GM21381 (cell line): Measurements from ENCODE around the gene SNX30.
A peak's percentile ranks its signal among the peaks of the same experiment; 100 is the strongest.

Experiments used
- ATAC-seq: cut with Tn5 transposase; IDR thresholded peaks from one replicate; pipeline ENCODE4 v1.9.1; 2021; ENCODE audit warnings: mild to moderate bottlenecking, moderate library complexity; ENCODE audit not compliant: unreplicated experiment

SNX30 gene

DNA sequence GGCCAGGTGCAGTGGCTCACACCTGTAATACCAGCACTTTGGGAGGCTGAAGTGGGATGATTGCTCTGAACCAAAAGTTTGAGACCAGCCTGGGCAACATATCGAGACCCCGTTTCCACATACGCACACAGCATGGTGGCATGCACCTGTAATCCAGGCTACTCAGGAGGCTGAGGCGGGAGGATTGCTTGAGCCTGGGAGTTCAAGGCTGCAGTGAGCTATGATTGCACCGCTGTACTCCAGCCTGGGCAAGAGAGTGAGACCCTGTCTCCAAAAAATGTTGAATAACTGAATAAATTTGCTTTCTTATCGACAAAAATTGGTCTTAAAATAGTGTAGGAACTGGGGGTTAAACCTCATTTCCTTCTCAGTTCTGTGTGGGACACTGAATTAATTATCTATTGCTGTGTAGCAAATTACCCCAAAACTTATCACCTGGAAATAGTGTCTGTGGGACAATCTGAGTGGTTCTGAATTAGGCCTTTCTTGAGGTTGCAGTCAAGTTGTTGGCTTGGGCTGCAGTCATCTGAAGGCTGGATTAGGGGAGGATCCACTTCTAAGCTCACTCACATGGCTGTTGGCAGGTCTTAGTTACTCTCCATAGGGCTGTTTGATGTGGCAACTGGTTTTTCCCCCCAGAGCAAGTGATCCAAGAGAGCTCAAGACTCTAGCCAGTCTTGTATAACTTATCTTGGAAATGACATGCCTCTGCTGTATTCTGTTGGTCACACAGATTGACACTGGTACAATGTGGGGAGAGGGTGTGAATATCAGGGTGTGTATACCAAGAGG, 2.0 kb downstream of the SNX30 start:
- ATAC-seq: no peak

DNA sequence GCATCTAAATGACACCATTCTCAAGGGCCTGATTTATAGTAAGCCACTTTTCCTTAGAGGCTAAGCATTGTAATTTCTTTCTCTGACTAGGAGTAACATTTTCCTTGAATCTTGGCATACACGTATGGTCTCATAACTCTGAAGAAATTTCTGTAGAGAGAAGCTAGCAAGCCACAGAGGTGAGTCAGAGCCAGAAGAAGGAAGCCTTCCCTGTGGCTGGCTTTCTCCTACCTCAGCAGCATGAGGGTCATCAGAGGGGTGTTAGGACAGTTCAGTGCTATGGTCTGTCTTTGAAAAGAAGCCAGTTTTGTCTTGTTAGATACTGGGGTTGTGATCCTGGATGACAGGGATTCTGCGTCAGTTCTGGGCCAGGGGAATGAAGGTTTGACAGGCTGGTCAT, 3.2 kb downstream of the SNX30 start:
- ATAC-seq: no peak

DNA sequence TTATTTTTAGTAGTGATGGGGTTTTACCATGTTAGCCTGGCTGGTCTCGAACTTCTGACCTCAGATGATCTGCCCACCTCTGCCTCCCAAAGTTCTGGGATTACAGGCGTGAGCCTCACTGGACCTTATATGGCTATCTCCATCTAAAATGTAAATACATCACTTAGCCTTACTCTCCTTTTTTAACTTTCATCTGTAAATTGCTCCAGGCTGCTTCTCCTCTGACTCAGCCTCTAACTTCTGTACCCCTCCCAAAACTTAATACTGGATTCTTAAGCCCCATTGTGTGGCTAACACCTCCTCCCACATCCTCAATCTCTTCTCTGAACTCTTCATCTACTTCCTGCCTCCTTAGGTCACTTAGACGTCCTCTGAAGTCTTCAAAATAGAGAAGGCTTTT, 4.0 kb downstream of the SNX30 start:
- ATAC-seq: peak; percentile 25

DNA sequence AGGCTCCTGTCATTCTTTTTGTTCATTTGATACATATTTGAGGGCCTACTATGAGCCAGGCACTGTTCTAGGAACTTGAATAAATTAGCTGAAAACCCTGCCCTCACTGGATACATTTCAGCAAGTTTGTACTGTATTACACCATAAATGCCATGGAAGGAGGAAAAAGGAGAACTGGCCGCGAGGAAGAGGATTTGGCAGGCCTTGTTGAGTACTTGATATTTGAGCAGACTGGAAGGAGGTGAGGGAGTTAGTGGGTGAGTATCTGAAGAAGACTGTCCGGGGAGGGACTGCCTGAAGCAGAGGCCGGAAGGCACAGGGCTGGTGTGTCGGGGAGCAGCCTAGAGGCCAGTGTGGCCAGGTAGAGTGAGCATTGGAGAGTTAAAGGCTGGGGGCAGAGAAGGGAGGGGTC, 4.5 kb downstream of the SNX30 start:
- no peak for ATAC-seq

DNA sequence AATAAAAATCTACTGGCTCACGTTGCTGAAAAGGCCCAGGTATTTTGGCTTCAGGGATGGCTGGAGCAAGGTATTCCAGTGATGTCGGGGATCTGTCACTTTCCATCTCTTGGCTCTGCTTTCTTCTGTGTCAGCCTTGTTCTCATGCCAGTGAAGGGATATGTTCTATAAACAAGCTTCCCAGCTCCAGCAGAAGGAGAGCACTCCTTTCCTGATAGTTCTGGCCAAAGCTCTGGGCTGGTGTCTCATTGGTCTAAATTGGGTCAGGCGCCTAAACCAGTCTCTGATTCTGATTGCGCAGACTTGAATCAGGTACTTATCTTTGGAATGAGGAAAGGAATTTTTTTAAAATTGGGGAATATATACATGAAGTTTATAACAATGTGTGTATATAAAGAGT, 5.1 kb downstream of the SNX30 start:
- no peak for ATAC-seq

DNA sequence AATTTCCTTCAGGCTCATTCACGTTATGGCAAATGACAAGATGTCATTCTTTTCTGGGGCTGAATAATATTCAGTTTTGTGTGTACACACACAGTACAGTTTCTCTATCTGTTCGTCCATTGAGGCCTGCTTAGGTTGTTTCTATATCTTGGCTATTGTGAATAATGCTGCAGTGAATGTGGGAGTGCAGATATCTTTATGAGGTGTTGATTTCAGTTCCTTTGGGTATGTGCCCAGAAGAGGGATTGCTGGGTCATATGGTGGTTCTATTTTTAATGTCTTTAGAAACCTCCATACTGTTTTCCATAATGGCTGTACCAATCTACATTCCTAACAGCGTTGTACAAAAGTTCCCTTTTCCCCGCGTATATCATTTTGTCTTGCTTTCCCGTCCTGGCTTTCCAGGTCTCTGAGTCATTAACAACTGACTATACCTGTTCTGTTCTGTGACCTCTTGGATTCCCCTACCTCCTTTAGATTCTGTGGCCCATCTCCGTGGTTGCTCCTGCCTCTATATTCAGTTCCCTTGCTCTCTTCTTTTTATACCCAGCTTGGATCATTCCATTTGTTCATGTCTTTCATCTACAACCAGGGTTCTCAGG, 6.8 kb downstream of the SNX30 start:
- ATAC-seq: no peak

DNA sequence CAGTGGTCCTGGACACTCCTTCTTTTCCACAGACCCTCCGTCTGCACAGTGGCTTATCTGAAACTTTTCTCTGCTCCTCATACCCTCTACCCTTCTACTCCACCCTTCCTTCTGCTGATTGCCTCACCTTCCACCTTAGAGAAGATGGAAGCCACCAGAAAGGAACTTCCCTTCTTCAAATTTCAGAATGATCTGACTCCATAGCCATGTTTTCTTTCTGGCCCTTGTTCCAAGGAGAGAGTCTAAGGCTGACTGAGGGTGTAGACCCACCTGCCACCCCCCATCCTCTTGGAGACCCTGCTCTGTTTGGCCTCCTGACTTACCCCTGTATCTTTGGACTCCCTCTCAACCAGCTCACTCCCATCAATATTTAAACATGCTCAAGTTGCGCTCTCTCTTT, 7.4 kb downstream of the SNX30 start:
- ATAC-seq: no peak

DNA sequence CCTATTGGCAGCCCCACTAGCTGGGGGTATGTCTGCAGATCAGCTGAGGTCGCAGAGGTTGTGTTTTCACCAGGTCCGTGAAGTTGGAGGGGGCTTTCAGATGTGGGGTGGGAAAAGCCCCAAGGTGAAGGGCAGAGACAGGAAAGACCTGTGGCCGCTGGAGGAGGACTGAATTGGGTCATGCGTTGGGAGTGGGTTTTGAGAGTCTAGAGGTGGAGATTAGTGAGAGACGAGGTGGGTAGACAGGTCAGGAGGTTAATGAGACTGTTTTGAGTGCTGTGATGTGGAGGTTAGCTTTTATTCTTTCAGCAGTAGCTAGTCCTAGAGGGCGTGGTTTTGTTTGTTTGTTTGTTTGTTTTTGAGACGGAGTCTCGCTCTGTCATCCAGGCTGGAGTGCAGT, 10.3 kb downstream of the SNX30 start:
- ATAC-seq: no peak

DNA sequence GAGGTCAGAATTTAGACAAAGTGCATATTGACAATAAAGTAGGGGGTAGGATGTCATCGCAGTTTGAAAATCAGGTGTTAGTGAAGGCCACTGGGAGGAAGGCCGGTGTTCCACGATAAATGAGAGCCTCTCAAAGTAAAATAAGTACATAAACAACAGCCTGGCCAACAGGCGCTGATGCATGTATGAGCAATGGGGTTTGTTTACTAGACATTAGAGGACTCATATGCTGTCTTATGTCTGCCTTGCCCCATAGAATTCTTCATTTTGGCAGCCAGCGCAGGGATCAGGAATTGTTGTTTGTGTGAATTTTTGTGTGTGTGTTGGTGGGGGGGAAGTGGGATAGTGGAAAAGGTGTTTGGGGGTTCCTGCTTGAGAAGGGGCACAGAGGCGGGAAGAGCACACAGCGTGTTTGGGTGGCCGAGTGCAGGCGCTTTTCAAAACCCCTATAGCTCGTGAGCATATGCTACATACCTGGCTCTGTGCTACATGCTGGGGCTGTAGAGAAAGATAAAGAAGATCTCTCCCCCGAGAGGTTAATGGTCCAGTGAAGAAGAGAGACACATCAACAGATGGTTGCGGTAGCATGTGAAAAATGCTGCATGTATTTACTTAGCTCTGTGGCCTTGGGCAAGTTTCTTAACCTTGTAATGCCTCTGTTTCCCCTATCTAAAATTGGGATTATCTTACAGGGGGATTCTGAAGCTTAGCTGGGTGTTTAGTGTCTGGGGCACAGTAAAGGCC, 11.5 kb downstream of the SNX30 start:
- ATAC-seq: no peak

DNA sequence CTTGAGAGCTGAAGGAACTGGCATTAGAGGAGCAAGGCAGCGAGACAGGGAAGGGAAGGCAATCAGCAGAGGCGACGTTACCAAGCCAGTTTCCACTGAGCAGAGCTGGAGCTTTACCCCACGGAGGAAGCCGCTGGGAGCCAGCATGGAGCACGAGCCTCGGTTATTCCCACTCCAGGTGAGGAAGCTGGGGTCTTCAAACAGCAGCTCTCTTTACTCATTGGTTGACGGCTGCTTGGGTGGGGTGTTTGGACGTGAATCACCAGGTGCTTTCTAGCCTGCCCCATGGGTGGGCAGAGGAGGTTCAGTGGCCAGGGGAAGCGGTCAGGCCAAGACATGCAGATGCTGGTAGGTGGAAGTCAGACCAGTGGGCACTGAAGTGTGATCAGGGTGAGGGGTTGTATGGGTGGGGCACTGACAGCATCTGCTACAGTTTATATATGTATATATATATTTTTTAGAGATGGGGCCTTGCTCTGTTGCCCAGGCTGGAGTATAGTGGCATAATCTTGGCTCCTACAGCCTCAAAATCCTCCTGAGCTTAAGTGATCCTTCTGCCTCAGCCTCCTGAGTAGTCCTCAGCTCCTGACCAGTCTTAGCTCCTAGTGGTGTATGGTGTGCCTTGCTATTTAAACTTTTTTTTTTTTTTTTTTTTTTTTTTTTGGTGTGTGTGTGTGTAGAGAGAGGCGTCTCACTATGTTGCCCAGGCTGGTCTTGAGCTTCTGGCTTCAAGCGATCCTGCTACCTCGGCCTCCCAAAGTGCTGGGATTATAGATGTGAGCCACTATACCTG, 12.4 kb downstream of the SNX30 start:
- no peak for ATAC-seq

DNA sequence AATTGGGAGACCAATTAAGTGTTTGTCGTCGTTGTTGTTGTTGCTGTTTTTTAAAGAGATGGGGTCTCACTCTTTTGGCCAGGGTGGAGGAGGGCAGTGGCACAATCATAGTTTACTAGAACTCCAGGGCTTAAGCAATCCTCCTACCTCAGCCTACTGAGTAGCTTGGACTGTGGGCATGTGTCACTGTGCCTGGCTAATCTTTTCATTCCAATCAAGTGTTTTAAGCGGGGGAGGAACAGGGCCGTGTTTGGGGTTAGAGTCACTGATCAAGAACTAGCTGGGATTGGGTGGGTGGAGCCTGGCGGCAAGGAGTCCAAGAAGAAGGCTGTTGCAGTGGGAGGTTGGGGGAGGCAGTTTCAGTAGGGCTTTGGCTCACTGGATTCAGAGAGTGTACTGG, 13.8 kb downstream of the SNX30 start:
- no peak for ATAC-seq

DNA sequence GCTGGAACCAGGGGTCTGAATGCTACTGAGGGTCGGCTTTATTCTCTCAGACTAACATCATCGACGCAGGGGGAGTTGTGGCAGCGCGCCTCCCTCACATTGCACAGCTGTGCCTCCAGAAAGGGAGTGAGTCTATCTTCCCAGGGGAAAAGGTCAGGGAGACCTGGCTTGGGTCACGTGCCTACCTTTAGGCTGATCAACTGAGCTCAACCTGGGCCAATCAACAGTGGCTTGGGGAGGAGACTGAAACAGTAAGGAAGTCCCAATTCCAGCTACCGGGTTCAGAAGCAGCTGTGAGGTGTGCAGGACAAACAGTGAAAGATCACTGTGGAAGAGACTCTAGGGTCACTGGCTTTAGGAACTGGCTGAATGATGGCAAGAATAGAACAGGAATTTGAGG, 14.3 kb downstream of the SNX30 start:
- ATAC-seq: no peak

DNA sequence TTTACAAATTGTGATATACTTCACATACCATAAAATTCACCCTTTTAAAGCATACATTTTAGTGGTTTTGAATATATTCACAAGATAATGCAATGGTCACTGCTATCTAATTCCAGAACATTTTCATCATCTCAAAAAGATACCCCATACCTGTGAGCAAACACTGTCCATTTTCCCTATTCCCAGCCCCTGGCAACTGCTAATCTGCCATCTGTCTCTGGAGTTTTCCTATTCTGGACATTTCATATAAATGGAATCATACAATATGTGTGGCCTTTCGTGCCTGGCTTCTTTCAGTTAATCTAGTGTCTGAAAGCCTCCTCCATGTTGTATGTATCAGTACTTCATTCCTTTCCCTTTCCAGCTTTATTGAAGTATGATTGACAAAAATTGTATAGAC, 14.7 kb downstream of the SNX30 start:
- no peak for ATAC-seq

DNA sequence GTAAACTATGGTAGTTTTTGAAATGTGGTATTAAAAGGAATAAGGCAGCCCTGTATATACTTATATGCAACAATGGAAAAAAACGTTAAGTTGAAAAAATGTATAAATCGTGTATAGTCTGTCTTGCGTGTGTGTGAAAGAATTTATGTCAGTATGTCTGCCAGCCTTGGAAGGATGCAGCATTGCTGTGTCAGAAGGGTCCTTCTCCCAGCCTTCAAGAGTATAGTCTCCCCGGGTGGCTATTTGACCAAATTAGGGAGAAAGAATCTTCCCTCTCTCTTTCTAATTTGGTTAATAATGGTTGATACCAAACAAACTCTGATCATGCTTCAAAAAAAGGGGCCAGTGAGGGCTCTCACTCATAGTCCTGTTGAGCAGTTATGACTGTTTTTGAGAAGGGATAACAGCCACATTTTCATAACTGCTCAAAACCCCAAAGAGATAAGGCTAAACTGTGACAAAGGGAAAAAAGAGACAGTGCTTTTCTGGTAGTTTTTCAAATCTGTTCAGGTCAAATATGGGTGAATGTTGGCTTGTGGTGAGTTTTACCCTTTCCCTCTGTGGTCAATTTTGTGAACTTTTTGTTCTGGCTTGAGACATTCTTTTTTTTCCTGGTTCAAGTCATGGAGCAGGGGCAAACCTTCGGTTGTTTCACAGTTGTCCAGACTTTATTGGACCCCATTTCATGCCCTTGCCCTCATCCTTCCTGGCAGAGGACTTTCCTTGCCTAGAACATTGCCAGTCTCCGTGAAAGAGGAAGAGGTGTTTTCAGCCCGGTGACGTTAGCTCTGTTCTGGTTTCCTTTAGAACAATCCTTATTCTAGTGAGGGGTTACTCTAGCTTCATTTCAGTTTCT, 21.0 kb downstream of the SNX30 start:
- no peak for ATAC-seq

DNA sequence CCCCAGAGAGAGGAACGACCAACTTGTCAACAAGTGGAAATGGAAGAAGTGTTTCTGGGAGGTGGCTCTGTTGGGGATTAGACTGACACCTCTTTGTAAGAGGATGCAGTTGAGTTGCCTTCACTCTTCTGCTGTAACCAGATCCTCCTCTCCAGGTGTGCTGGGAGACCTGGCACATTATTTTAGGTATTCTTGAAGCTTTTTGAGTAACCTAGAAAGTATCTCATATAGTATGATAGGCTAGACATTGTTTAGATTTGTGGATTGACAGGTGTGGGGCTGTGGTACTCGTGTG, 21.6 kb downstream of the SNX30 start:
- no peak for ATAC-seq

DNA sequence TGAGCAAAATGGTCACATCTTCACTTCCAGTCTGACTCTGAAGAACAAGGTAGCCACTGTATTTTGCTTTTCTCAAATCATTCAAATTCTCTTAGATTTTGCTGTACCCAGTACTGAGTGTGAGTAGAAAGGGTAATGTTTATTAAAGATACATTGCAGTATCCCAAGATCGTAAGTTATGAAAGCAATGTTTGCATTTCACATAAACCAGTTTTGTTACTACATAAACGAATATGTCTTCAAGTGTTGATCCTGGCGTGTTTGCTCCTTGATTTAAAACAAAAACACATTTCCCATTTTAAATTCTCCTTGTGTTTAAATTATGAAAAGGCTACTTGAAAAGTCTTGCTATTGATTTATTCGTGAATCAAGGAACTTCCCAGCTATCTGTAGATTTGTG, 22.0 kb downstream of the SNX30 start:
- ATAC-seq: no peak

DNA sequence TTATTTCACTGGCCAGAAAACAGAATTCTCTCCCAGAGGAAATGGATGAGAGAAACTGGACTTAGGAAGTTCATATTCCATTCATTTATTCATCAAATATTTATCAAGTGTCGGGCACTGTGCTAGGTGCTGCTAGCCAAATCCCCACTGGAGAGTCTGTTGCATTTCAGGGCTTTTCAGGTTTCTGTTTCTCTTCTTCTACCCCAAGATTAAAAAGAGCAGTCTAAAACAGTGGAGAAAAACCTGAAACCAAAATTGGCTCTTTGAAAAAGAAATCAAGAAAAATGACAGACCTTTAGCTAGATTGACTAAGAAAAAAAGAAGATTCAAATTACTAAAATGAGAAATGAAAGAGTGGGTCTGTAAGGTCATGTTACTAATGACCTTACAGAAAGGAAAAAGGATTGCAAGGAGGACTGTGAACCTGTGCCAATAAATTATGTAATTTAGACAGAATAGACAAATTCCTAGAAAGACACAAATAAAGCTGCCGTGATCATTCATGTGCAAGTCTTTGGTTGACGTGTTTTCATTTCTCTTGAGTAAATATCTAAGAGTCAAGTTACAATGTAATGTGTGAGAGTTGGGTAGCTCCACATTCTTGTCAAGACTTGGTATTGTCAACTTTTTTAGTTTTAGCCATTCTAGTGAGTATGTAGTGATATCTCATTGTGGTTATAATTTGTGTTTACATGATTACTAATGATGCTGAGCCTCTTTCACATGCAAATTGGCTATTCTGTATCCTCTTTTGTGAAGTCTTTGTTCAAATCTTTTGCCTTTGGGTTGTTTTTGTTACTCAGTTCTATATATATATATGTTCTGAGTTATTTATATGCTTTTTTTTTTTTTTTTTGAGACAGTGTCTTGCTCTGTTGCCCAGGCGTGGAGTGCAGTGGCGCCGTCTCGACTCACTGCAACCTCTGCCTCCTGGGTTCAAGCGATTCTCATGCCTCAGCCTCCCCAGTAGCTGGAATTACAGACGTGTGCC, 23.7 kb downstream of the SNX30 start:
- peak; percentile 43 for ATAC-seq

DNA sequence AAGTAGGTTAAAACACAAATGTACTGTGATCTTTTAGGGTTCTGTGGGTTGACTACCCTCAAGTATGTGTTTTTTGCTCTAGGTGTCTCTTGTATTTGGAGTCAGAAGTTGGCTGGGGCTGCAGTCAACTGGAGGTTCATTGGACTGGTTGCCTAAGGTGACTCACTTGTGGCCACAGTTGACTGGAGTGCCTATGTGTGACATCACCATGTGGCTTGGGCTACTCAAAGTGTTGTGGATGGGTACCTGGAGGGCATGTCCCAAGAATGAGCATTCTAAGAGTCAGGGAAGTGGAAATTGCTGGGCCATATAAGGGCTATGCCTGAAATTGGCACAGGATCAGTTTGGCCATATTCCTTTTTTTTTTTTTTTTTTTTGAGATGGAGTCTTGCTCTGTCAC, 27.4 kb downstream of the SNX30 start:
- ATAC-seq: no peak

DNA sequence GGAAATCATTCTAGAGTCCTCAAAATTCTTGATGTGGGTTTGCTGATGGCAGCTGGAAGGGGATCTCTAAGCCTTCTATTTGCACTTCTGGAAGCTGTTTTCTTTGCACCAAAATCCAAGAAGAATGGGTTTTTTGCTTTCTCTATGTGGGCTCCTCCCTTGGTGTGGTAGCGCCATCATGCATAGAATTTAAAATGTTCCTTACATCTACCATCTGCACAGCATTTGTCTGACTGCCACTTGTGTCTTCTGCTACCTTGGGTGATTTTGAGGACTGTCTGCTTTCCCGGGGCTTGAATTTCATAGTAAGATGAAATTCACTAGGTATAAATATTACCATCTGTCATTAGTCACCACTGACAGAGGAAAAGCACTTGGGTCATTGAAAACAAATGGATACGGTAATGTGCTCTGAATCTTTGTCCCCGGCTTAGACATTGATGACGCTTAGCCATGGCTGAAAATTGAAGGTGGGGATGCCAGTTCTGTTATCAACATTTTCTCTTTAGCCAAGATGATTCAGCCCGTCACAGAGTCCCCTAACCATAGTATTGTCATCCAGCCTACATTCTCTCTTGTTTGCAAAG, 30.0 kb downstream of the SNX30 start:
- ATAC-seq: no peak
